ENCODE data around the gene PIEZO2. TPM values are rescaled to one million over a fixed set of nuclear protein-coding genes. Genes with fewer than 3 reads are reported as not detected.

The PIEZO2 gene
- total RNA-seq, 3 donors from 2014 or later, result 1.9 to 26.2 (median 11.4) TPM

- DNase-seq (ENCODE audit: low spot score in 2 of 2), result no peak
- intact Hi-C loops (cut with DNase I; ENCODE audit: low total_unique reads), result no loop called here
- Histone ChIP-seq H3K27me3 (no peaks in the 10 kb centered on the region), H3K9me3 (no peaks in the 10 kb centered on the region), H3K36me3 (no peaks in the 10 kb centered on the region), H3K4me3 (no peak overlapping the region), H3K4me1 (no peaks in the 10 kb centered on the region), H3K27ac (no peak overlapping the region)
- no peak for TF ChIP-seq POLR2A (IDR thresholded peaks at IDR 0.05)
- TF ChIP-seq CTCF (IDR thresholded peaks at IDR 0.05), result no peak
- no peak for TF ChIP-seq POLR2AphosphoS5 (IDR thresholded peaks at IDR 0.05)
Observed at GRCh38 chr18:11054497-11054896, 94.9 kb downstream of the PIEZO2 start.

- Histone ChIP-seq H3K27me3 (no peaks in the 10 kb centered on the region), H3K9me3 (no peaks in the 10 kb centered on the region), H3K36me3 (no peaks in the 10 kb centered on the region), H3K27ac (no peak overlapping the region), H3K4me3 (no peak overlapping the region), H3K4me1 (no peaks in the 10 kb centered on the region)
- DNase-seq (ENCODE audit: low spot score in 2 of 2), result no peak
- TF ChIP-seq POLR2A (IDR thresholded peaks at IDR 0.05), result no peak
- TF ChIP-seq POLR2AphosphoS5 (IDR thresholded peaks at IDR 0.05), result no peak
- no peak for TF ChIP-seq CTCF (IDR thresholded peaks at IDR 0.05)
- intact Hi-C loops (cut with DNase I; ENCODE audit: low total_unique reads), result no loop called here
Observed at GRCh38 chr18:11053293-11053692, 96.1 kb downstream of the PIEZO2 start.

GRCh38 chr18:11052800-11053199 is 96.6 kb downstream of the PIEZO2 start:
- Histone ChIP-seq H3K4me1 (no peaks in the 10 kb centered on the region), H3K4me3 (no peak overlapping the region), H3K27me3 (no peaks in the 10 kb centered on the region), H3K27ac (no peak overlapping the region), H3K36me3 (no peaks in the 10 kb centered on the region), H3K9me3 (no peaks in the 10 kb centered on the region)
- no peak for DNase-seq (ENCODE audit: low spot score in 2 of 2)
- TF ChIP-seq POLR2A (IDR thresholded peaks at IDR 0.05) (no peak), CTCF (IDR thresholded peaks at IDR 0.05) (no peak), POLR2AphosphoS5 (IDR thresholded peaks at IDR 0.05) (no peak)
- intact Hi-C loops (cut with DNase I; ENCODE audit: low total_unique reads), result no loop called here

GRCh38 chr18:11051462-11051861 is 97.9 kb downstream of the PIEZO2 start:
- H3K4me1 ChIP-seq, result no peaks in the 10 kb centered on the region
- H3K36me3 ChIP-seq, result no peaks in the 10 kb centered on the region
- no peak overlapping the region for H3K27ac ChIP-seq
- no peaks in the 10 kb centered on the region for H3K27me3 ChIP-seq
- no peak for DNase-seq (ENCODE audit: low spot score in 2 of 2)
- H3K9me3 ChIP-seq, result no peaks in the 10 kb centered on the region
- H3K4me3 ChIP-seq, result no peak overlapping the region
- TF ChIP-seq CTCF (IDR thresholded peaks at IDR 0.05), result no peak
- no peak for TF ChIP-seq POLR2AphosphoS5 (IDR thresholded peaks at IDR 0.05)
- TF ChIP-seq POLR2A (IDR thresholded peaks at IDR 0.05), result no peak
- intact Hi-C loops (cut with DNase I; ENCODE audit: low total_unique reads), result no loop called here

- Histone ChIP-seq H3K27me3 (no peaks in the 10 kb centered on the region), H3K27ac (no peak overlapping the region), H3K4me1 (no peaks in the 10 kb centered on the region), H3K9me3 (no peaks in the 10 kb centered on the region), H3K36me3 (no peaks in the 10 kb centered on the region), H3K4me3 (no peak overlapping the region)
- intact Hi-C loops (cut with DNase I; ENCODE audit: low total_unique reads), result no loop called here
- DNase-seq (ENCODE audit: low spot score in 2 of 2), result no peak
- TF ChIP-seq POLR2A (IDR thresholded peaks at IDR 0.05) (no peak), CTCF (IDR thresholded peaks at IDR 0.05) (no peak), POLR2AphosphoS5 (IDR thresholded peaks at IDR 0.05) (no peak)
Observed at GRCh38 chr18:11050966-11051365, 98.4 kb downstream of the PIEZO2 start.

Measured in breast epithelium (tissue), 4 donors.